CD4-positive, alpha-beta T cell treated with Interleukin-2 at 100 ng/mL for 4 hours (primary cell): ENCODE measurements around the gene DGKZ.
A peak's percentile ranks its signal among the peaks of the same experiment; 100 is the strongest.

Experiments used
- DNase-seq: peaks from one replicate; pipeline ENCODE4 v3.0.0-alpha.2; 2020; ENCODE audit warnings: low spot score

Gene DGKZ

DNA sequence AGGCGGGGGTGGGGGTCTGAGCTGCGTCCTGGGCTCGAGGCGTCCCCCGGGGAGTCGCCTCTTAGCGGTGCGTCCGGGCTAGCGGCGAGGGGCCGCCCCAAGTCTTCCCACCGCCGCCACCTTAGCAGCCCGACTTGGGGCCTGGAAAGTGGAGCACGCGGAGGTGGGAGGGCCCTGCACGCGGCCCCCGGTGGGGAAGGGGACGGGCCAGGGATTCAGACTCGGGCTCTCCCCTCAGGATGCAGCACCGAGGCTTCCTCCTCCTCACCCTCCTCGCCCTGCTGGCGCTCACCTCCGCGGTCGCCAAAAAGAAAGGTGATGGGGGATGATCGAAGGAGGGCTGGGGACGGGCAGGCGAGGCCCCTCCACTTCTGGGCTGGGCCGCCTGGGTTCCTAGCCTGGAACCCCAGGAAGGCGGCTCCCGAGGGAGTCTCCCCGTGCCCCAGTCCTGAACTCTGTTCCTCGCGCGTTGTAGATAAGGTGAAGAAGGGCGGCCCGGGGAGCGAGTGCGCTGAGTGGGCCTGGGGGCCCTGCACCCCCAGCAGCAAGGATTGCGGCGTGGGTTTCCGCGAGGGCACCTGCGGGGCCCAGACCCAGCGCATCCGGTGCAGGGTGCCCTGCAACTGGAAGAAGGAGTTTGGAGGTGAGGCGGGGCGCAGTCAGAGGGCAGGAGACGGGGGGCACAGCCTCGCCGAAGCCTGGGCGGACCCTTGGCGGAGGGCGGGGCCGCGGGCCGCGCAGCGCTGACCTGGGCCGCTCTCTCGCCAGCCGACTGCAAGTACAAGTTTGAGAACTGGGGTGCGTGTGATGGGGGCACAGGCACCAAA lies 34.8 kb downstream of the DGKZ start:
- DNase-seq, result no peak

DNA sequence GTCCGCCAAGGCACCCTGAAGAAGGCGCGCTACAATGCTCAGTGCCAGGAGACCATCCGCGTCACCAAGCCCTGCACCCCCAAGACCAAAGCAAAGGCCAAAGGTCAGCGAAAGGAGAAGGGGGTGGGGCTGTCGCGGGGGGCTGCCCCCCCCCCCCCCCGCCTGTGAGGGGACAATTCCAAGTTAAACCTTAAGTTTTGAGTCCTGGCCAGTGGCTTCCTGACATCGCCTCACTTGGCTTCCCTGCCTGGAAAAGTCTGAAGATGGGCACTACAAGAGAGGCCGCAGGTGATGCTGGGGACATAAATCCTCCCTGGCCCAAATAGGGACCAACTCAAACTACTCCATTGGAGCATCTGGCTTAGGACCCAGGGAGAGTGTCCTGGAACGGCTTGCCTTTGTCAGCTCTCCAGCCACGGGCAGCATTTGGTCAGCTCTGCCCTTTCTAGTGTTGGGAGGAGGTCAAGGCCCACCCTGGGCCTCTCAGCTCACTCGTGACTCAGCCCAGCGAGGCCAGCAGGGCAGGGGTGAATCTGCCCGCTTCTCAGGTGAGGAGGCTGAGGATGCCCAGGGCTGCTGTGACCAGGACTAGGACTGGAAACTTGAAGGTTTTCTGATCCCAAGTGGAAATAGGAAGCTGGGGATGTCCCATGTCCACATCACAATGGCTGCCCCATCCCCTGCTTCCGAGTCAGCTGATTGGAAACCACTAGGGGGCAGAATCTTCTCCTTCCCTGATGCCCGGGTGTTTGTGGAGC lies 35.6 kb downstream of the DGKZ start:
- no peak for DNase-seq

DNA sequence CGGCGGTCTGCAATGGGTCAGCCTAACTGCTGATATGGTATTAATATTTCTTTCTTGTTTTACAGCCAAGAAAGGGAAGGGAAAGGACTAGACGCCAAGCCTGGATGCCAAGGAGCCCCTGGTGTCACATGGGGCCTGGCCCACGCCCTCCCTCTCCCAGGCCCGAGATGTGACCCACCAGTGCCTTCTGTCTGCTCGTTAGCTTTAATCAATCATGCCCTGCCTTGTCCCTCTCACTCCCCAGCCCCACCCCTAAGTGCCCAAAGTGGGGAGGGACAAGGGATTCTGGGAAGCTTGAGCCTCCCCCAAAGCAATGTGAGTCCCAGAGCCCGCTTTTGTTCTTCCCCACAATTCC lies 36.1 kb downstream of the DGKZ start:
- no peak for DNase-seq

GRCh38 chr11:46383974-46384701 lies 36.9 kb downstream of the DGKZ start:
- DNase-seq, result no peak

DNA sequence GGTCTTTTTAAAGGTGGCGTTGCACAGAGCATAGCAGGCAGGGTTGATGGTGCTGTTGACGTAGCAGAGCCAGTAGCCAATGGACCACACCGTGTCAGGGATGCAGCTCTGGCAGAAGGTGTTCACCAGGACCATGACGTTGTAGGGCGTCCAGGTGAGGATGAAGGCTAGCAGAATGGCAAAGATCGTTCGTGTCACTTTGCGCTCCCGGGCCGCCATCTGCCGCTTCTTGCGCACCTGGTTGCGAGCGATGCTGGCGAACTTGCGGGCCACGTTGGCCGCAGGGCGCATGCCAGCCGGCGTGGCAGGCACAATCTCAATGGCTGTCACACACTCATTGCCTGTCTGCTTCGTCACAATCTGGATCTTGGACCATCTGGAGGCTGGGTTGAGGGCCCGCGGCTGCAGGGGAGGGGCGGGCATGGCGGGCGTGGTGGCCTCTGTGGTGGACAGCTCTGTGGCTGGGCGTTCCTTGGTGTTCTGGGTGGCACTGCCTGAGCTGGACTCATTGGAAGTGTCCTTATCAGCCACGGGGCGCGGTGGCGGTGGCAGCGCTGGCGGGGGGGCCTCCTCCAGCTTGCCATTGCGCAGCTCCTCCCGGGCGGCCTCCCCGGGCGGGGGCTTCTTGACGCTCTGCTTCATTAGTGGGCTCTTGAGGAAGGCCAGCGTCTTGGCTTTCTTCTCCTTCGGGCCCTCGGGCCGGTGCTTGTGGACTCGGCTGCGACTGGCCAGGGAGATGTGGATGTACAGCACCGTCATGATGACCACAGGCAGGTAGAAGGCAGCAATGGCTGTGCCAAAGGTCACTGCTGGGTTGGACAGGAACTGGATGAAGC lies 38.1 kb downstream of the DGKZ start:
- DNase-seq, result no peak

DNA sequence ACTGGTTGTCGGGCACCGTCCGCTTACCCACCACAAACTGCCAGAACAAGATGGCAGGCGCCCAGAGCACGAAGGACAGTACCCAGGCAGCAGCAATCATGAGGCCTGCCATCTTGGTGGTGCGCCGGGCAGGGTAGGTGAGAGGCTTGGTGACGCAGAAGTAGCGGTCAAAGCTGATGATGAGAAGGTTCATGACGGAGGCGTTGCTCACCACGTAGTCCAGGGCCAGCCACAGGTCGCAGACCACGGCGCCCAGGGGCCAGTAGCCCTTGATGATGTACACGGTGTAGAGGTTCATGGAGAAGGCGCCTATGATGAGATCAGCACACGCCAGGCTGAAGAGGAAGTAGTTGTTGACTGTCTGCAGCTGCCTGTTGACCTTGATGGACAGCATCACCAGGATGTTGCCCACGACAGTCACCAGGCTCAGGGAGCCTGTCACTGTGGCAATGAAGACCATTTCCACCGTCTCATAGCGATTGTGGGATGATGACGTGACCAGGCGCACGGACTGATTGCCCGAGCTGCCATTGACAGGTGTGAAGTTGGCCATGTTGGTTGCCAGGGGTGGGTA lies 38.8 kb downstream of the DGKZ start:
- no peak for DNase-seq

DNA sequence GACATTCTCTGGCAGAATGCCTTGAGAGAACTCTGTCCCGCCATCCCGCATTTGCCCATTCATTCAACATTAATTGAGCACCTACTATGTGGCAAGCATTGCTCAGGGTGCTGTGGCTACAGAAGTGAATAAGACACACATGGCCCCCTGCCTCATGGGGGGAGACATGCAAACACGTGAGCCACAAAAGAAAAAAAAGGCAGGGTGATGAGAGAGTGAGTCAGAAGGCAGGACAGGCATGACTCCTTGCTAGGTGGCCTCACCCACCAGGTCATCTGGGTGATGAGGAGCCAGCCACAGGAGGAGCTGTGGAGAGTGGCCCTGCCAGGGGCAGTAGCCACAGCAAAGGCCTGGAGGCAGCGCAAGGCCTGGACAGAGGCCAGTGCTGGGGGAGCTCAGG lies 39.4 kb downstream of the DGKZ start:
- no peak for DNase-seq

GRCh38 chr11:46387456-46387855 lies 40.2 kb downstream of the DGKZ start:
- DNase-seq, result no peak

DNA sequence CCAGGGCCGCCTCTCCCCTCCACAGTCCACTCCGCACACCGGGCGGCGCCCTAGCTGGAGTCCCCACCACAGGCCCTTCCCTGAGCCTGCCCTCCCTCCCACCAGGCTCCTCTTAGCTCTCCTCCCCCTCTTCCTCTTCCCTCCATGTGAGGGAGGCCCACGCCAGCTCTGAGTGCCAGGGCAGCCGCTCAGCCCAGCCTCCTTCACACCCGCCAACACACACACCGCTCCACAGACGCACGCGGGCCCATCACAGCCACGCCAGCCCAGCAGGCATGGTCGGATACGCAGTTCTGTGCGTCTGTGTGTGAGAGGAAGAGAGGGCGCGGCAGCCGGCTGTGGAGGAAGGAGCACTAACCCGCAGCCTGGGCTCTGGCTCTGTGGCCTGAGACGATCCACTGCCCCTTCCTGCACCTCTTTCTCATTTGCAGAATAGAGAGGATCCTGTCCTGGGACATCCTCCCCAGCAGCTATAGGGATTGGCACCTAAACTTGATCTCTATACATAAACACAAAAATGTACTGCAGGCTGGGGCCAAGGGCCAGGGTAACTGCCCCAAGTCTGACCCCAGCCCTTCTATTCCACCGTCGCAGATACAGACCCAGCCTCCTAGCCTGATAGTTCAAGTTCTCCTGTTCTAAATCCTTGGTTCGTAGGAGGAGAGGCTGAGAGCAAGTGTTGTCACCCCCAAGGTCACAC lies 40.8 kb downstream of the DGKZ start:
- DNase-seq, result no peak

GRCh38 chr11:46388619-46389449 lies 41.6 kb downstream of the DGKZ start:
- no peak for DNase-seq

GRCh38 chr11:46389450-46390330 lies 42.4 kb downstream of the DGKZ start:
- DNase-seq, result peak; percentile 17

DNA sequence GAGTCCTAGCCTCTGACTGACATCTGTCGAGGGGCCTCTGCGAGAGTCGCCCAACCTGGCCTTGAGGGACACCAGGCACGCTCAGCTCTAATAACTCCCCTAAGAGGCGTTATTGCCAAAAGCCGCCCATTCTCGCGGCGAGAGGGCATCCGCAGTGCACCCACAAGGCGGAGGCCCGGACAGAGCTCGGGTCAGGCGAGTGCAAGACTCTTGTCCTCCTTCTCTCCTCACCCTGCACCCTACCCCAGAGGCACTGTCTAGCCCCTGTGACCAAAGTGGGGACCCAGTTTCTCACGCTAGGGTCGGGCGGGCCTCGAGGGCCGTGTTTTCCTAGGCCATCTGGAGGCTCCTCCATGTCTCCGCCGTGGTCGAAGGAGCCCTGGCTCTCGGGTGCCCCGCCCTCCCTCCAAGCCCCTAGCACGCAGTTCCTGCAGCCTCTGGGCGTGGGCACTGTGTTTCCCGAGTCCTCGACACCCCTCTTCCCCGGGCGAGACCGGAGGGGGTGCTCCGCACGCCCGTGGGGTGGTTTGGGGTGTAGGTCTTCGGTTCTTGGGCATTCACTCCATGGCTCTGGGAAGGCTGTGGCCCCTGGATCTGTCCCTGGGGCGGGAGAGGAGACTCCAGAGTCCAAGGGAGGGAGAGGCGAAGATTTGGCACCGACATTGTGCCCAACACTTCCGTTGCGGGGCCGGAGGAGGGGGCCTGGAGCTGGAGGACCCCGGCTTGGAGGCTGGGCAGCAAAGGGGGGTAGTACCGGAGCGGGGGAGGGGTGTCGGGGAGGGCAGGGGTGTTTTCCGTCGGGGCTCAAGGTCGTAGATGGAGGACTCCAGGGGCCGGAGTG lies 43.3 kb downstream of the DGKZ start:
- no peak for DNase-seq

GRCh38 chr11:46391186-46391577 lies 43.9 kb downstream of the DGKZ start:
- DNase-seq, result no peak

DNA sequence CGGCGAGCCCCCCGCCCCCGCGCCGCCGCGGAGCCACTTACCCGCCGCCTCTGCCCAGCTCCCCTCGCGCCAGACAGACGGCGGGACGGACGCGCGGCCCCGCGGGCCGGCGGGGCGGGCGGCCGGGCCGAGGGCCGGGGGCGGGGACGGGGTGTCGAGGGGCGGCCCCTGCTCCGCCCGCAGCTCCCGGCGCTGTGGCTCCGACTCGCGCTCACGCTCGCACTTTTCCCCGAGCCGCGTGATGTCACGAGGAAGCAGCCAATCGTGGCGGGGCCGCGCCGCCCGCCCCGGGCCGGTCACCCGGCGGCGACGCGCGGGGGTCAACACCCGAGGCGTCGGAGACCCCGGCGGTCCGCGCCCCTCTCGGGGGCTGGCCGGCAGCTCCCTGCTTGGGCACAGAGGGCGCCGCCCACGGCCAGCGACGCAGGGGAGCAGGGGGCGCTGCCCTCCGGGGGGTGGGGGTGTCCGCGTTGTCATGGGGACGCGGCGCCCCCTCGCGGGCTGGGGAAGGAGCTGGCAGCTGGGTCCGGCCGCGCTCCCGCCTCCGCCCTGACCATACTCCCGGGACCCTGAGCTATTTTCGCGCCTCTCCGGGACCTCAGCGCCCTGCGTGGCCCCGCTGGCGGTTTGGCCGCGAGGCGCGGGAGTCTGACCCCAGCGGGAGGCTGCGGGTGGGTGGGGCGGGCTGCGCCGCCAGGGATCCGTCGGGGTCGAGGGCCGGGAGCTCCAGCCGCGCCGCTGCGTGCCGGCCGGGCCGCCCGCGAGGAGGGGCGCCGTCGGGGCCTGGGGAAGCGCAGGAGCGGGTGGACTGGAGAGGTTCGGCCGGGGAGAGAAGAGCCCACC lies 44.5 kb downstream of the DGKZ start, which contains the start of gene CHRM4:
Gene CHRM4 (minus strand): TSS at position 199 of the 843 bp plus-strand sequence. CDS start 5,219 bp downstream, outside the sequence.
- DNase-seq, result no peak

GRCh38 chr11:46392421-46393230 lies 45.4 kb downstream of the DGKZ start:
- DNase-seq, result peak; percentile 77

GRCh38 chr11:46393231-46393616 lies 46.0 kb downstream of the DGKZ start:
- no peak for DNase-seq
